GM12865 (cell line): ENCODE results near the gene TGFA.

Experiments used
- DNase-seq: peaks from one replicate; pipeline ENCODE4 v3.0.0; 2010; ENCODE audit warnings: low read depth
- H3K4me3 ChIP-seq: 2 replicates; pipeline ENCODE4 v1.5.1; 2011; ENCODE audit warnings: mild to moderate bottlenecking, low read depth, low read length, control low read depth
- TF ChIP-seq, protein P1 (sequence below): IDR thresholded peaks from 2 replicates; pipeline ENCODE4 v1.5.1; 2011; ENCODE audit warnings: low read length, control low read depth, low read depth, inconsistent platforms; ENCODE audit not compliant: insufficient read depth; ENCODE audit errors: missing control alignments

The TGFA gene

DNA sequence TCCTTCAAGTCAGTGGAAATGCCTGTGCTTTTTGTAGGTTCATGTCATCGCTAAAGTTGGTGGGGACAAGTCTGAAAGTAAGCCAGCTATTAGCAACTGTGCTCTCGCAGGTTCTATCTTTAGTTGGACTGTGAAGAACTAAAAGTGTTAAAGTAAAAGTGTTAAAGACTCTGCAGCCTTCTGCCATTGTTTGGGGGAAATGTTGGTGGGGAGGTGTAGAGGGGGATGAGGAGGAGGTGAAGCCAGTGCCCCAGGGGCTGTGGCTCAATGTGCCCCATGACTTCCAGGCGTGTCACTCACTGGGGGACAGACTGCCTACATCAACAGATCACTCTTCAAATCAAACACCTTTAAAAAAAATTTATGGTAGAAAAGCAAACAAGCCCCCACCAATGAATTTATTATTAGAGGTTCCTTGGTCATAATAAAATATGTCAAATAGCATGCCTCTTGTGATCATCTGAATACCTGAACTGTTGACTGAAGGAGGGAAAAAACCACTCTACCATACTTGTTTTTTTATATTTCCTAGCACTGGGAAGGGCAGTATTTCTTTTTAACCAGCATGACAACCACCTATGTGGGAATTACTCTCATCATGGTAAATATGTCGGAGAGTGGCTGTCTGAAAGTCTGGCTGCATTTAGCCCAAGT, 19.3 kb downstream of the TGFA start:
- TF ChIP-seq, protein P1, sequence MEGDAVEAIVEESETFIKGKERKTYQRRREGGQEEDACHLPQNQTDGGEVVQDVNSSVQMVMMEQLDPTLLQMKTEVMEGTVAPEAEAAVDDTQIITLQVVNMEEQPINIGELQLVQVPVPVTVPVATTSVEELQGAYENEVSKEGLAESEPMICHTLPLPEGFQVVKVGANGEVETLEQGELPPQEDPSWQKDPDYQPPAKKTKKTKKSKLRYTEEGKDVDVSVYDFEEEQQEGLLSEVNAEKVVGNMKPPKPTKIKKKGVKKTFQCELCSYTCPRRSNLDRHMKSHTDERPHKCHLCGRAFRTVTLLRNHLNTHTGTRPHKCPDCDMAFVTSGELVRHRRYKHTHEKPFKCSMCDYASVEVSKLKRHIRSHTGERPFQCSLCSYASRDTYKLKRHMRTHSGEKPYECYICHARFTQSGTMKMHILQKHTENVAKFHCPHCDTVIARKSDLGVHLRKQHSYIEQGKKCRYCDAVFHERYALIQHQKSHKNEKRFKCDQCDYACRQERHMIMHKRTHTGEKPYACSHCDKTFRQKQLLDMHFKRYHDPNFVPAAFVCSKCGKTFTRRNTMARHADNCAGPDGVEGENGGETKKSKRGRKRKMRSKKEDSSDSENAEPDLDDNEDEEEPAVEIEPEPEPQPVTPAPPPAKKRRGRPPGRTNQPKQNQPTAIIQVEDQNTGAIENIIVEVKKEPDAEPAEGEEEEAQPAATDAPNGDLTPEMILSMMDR = no peak
- DNase-seq = no peak
- H3K4me3 ChIP-seq = no peak overlapping the region

DNA sequence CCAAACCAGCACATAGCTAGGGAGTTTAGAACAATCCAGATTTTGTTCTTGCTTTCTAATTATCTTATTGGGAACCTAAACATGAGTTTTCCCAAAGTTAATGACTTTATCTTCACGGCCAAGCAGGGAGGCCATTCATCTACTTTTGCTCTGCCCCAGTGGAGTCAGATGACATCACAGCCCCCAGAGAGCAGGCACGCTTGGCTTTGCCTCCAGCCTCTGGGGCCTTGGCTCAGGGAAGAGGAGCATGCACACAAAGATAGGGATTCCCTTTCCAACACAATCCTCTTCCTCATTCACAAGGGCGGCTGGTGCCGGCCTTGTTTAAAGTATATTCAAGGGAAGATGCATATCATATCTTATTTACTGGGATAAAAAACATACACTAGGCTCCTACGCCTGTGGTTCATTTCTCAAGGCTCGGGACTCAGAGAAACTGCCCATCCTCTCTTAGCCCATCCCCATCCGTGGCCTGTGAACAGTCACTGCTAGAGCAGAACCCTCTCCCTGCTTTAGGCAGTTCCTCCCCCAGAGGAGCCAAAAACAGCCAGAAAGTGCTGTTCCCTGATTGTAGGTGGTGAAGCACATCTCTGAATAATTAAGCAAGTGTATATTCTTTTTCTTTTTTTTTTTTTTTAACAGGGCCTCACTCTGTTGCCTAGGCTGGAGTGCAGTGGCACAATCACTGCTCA, 21.2 kb downstream of the TGFA start:
- TF ChIP-seq, protein P1 = no peak
- H3K4me3 ChIP-seq = no peak overlapping the region
- no peak for DNase-seq

DNA sequence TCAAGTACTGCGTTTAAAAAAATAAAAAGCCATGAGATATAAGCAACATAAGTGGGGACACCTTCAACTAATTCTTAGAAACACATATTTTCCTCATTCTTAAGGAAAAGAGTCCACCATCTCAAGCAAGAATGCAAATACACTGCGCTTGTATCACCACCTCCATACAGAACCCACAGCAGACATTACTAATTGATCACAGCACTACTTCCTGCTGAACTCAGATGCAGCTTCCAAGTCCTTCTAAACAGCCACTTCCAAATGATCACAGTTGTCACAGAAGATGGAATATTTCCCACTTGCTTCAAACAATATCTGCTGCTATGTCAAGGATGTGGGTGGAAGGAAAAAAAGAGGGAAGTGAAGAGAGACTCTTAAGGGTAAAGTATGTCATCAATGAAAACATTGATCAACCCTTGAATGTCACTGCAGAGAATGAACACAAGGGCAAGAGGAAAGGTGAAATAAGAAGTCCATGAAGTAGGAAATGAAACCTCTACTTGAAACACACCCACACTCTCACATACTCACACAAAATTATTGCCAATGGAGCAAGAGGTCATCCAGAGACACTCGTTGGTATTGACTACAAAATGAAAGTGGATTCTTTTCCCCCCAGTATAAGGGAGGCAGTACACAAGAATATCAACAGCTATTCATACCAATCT, 22.1 kb downstream of the TGFA start:
- no peak for DNase-seq
- TF ChIP-seq, protein P1 = no peak

DNA sequence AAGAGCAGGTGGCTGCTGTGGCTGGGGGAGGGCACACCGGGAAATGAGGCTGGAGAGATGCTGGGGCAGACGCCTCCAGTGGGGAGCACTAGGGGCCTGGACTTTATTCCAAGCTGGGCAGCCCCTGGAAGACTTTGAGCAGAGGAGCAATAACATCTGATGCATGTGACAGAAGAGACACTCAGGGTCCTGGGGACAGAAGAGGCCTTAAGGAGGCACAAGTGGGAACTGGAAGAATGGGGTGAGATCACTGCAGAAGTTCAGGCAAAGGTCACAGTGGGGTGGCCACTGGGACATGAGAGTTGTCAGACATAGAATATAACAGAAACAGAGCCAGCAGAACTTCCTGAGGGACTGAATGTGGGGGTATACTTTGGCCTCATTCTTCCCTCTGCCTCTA, 24.0 kb downstream of the TGFA start:
- no peak for DNase-seq
- TF ChIP-seq, protein P1 = no peak
- no peak overlapping the region for H3K4me3 ChIP-seq

More for the DNA sequence above, 22.1 kb downstream of the TGFA start:
- no peak overlapping the region for H3K4me3 ChIP-seq

DNA sequence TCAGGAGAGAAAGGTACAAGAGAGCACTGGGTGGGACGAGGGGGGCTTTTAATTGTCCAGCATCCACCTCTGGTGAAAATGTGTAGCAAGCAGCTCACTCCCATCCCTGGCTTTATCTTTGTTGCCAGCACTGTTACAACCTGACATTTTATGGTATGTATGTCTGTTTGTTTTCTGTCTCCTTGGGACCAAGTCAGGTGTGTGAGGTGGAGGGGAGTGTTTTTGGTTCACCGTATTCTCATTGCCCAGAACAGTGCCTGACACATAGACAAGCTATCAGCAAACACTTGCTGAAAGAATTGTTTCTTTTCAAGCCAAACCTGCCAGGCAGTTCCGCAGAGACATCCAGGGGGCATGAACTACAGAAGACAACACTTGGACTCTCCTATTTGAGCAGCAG, 24.7 kb downstream of the TGFA start:
- TF ChIP-seq, protein P1 = no peak
- no peak overlapping the region for H3K4me3 ChIP-seq
- no peak for DNase-seq

DNA sequence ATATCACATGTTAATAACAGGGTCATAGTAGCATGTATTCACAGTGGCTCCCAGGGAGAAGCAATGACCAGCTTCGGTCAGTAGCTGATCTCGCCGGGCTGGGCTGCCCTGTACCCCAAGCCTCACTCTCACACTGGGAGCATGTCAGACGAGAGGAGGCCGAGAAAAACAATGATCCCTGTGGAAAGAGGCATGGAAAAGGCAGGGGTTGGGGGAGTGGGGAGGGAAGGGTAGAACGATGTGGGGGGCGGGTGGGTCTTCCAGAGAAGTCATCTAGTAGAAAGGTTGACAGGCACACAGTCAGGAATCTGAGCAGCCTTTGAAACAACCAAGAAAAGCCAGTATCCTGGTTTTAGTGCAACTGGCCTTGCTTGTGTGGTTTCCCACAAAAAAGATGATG, 25.4 kb downstream of the TGFA start:
- no peak overlapping the region for H3K4me3 ChIP-seq
- DNase-seq = no peak
- TF ChIP-seq, protein P1 = no peak
